H1 (cell line): Measurements from ENCODE around the gene GMCL1. TPM values are rescaled to one million over a fixed set of nuclear protein-coding genes. Genes with fewer than 3 reads are reported as not detected.

Source experiments
- BCL11A ChIP-seq, 2 experiments: IDR thresholded peaks; one replicate each; pipeline ENCODE4 v1.6.1; 2011; ENCODE audit warnings: low read depth in 2 of 2, low read length in 2 of 2, mild to moderate bottlenecking in 2 of 2
- CEBPB ChIP-seq: IDR thresholded peaks from 2 replicates; pipeline ENCODE4 v1.6.1; 2012; ENCODE audit warnings: low read depth, low read length
- GABPA ChIP-seq: IDR thresholded peaks from 2 replicates; pipeline ENCODE4 v1.6.1; 2011; ENCODE audit warnings: mild to moderate bottlenecking, low read length, moderate library complexity, borderline replicate concordance; ENCODE audit not compliant: insufficient read depth
- SAP30 ChIP-seq: fragments of 300-600 bp; sonication (generic); IDR thresholded peaks from 2 replicates; pipeline ENCODE4 v1.7.1; 2012; ENCODE audit warnings: low read length, moderate library complexity, mild to moderate bottlenecking, inconsistent platforms; ENCODE audit not compliant: insufficient read depth, insufficient replicate concordance
- polyA plus RNA-seq, 7 experiments: library from polyadenylated mRNA; depleted of rRNA in 3 of 7; stranded (reverse) in 5 of 7; unstranded in 2 of 7; fragments of >200 nt in 5 of 7; fragments of 200-250 nt in 2 of 7; gene quantifications; 1 replicate in 5 of 7; 2 replicates in 1 of 7; 4 replicates in 1 of 7; pipeline versions ENCODE4 v1.2.1 to v1.2.3, GENCODE V29; 2011 to 2013; ENCODE audit warnings: missing spikeins in 2 of 7, mixed read lengths in 2 of 7
- total RNA-seq: library from RNA; stranded (reverse); fragmentation: NEBNext Ultra II Directional; extraction: Animal tissue kit (Norgen Biotek cat#: 25700); gene quantifications from 2 replicates; pipeline ENCODE4 v1.2.1, GENCODE V29; 2021

GMCL1 gene
- total and polyA plus RNA-seq, 2 of the 8 experiments (the other 6 are each of a cell fraction or from before 2014, with no cell fraction given): 6.5 to 21.9 TPM

GRCh38 chr2:69835666-69836065 lies 6.2 kb downstream of the GMCL1 start (continued):
- TF ChIP-seq BCL11A (IDR thresholded peaks at IDR 0.05; ENCODE audit: low read depth in 2 of 2, low read length in 2 of 2) (no peak), SAP30 (no peak), CEBPB (no peak), GABPA (no peak)
- TF ChIP-seq, all 59 proteins: peak for 0
